Mucosa of rectum (tissue), 2 donors: Measurements from ENCODE around the gene ACSL3.

Experiments used
- H3K27ac ChIP-seq, 2 donors: one replicate each; pipeline ENCODE4 v1.7.0; 2013; ENCODE audit warnings: inconsistent platforms in 2 of 2, low read depth in 2 of 2, low read length in 2 of 2
- H3K27me3 ChIP-seq, 2 donors: one replicate each; pipeline ENCODE4 v1.7.0; 2013; ENCODE audit warnings: low read length in 2 of 2; ENCODE audit not compliant: control insufficient read depth in 2 of 2, insufficient read depth in 2 of 2
- H3K36me3 ChIP-seq, 2 donors: one replicate each; pipeline ENCODE4 v1.7.0; 2013; ENCODE audit warnings: low read length in 2 of 2; ENCODE audit not compliant: control insufficient read depth in 2 of 2, insufficient read depth in 2 of 2
- H3K4me1 ChIP-seq, 2 donors: one replicate each; pipeline ENCODE4 v1.7.0; 2013; ENCODE audit warnings: low read length in 2 of 2, mild to moderate bottlenecking in 1 of 2; ENCODE audit not compliant: control insufficient read depth in 2 of 2, insufficient read depth in 2 of 2
- H3K4me3 ChIP-seq, 2 donors: one replicate each; pipeline ENCODE4 v1.7.0; 2013; ENCODE audit warnings: low read length in 2 of 2
- H3K9ac ChIP-seq, 2 donors: one replicate each; pipeline ENCODE4 v1.7.0; 2013; ENCODE audit warnings: low read length in 2 of 2, low read depth in 1 of 2, mild to moderate bottlenecking in 1 of 2
- H3K9me3 ChIP-seq, 2 donors: one replicate each; pipeline ENCODE4 v1.7.0; 2013; ENCODE audit warnings: low read length in 2 of 2; ENCODE audit not compliant: control insufficient read depth in 2 of 2
- donor health status: healthy.
- donor health status: Normal muscosa, but diverticular disease.

The ACSL3 gene

DNA sequence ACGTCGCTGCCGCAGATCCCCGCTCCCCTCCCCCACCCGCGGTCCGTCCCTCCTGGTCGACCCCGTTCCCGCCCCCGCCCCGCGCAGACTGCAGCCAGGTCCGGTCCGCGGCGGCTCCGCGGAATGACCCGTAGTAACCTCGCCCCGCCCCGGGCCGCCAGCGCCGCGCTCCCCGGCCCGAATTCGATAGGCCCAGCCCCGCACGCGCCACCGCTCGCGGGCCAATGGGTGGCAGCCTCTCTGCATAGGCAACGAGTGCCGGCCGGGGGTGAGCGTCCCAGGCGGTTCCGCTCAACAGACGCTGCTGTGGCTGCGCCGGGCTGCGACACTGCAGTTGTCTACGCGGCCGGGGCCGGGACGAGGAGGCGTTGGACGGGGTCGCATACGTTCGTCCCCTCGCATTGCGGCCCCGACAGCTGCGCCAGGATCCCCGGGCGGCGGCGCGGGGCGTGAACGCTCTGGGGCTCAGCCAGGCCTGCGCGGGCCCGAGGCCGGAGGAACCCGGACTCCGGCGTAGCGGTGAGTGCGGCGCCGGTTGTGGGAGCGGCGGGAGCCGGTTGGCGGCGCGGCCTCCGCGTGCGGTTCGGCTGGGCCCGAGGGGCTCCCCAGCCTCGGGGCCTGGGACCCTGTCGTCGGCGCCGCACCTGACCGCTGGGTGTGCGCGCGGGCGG is at the start of gene ACSL3:
Gene ACSL3 (plus strand): TSS at position 297 of the 671 bp plus-strand sequence. CDS start 47,737 bp downstream, outside the sequence.
- H3K36me3 ChIP-seq, result no peaks in the 10 kb centered on the region
- H3K4me3 ChIP-seq, result peak within 1 kb of the TSS; percentile 85
- peak within 1 kb of the TSS; percentile 88 to 97 for H3K9ac ChIP-seq
- H3K27me3 ChIP-seq, result no peaks in the 10 kb centered on the region
- peaks cover 22 to 23% of the 10 kb centered on the region in 2 donors for H3K4me1 ChIP-seq
- H3K27ac ChIP-seq, result peak within 1 kb of the TSS; percentile 94 to 95
- no peaks in the 10 kb centered on the region for H3K9me3 ChIP-seq

- Histone ChIP-seq H3K9ac (no peak overlapping the region), H3K36me3 (no peaks in the 10 kb centered on the region), H3K9me3 (no peaks in the 10 kb centered on the region), H3K27me3 (no peaks in the 10 kb centered on the region), H3K27ac (no peak overlapping the region), H3K4me1 (no peaks in the 10 kb centered on the region), H3K4me3 (no peak overlapping the region)
Observed at GRCh38 chr2:222811828-222812227, 49.0 kb upstream of the ACSL3 start.

- no peak overlapping the region for H3K4me3 ChIP-seq
- H3K9me3 ChIP-seq, result no peaks in the 10 kb centered on the region
- H3K27ac ChIP-seq, result no peak overlapping the region
- no peaks in the 10 kb centered on the region for H3K36me3 ChIP-seq
- no peaks in the 10 kb centered on the region for H3K27me3 ChIP-seq
- H3K9ac ChIP-seq, result no peak overlapping the region
- no peaks in the 10 kb centered on the region for H3K4me1 ChIP-seq
Observed at GRCh38 chr2:222813177-222813843, 47.5 kb upstream of the ACSL3 start.

- no peaks in the 10 kb centered on the region for H3K36me3 ChIP-seq
- no peak overlapping the region for H3K9ac ChIP-seq
- H3K4me3 ChIP-seq, result no peak overlapping the region
- no peaks in the 10 kb centered on the region for H3K9me3 ChIP-seq
- H3K27me3 ChIP-seq, result no peaks in the 10 kb centered on the region
- H3K4me1 ChIP-seq, result no peaks in the 10 kb centered on the region
- H3K27ac ChIP-seq, result no peak overlapping the region
Observed at GRCh38 chr2:222819722-222820333, 41.0 kb upstream of the ACSL3 start.

- Histone ChIP-seq H3K4me3 (no peak overlapping the region), H3K9me3 (no peaks in the 10 kb centered on the region), H3K4me1 (no peaks in the 10 kb centered on the region), H3K36me3 (no peaks in the 10 kb centered on the region), H3K27me3 (no peaks in the 10 kb centered on the region), H3K9ac (no peak overlapping the region), H3K27ac (no peak overlapping the region)
Observed at GRCh38 chr2:222823183-222823930, 37.5 kb upstream of the ACSL3 start.

- H3K9ac ChIP-seq, result no peak overlapping the region
- no peaks in the 10 kb centered on the region for H3K9me3 ChIP-seq
- no peak overlapping the region for H3K27ac ChIP-seq
Observed at GRCh38 chr2:222825031-222825430, 35.8 kb upstream of the ACSL3 start.

GRCh38 chr2:222827417-222827816 is 33.4 kb upstream of the ACSL3 start:
- no peak overlapping the region for H3K9ac ChIP-seq
- no peaks in the 10 kb centered on the region for H3K4me1 ChIP-seq
- H3K36me3 ChIP-seq, result no peaks in the 10 kb centered on the region
- H3K27me3 ChIP-seq, result no peaks in the 10 kb centered on the region
- no peak overlapping the region for H3K4me3 ChIP-seq
- no peak overlapping the region for H3K27ac ChIP-seq
- no peaks in the 10 kb centered on the region for H3K9me3 ChIP-seq

More at GRCh38 chr2:222825031-222825430, 35.8 kb upstream of the ACSL3 start:
- Histone ChIP-seq H3K36me3 (no peaks in the 10 kb centered on the region), H3K4me1 (no peaks in the 10 kb centered on the region), H3K4me3 (no peak overlapping the region), H3K27me3 (no peaks in the 10 kb centered on the region)

DNA sequence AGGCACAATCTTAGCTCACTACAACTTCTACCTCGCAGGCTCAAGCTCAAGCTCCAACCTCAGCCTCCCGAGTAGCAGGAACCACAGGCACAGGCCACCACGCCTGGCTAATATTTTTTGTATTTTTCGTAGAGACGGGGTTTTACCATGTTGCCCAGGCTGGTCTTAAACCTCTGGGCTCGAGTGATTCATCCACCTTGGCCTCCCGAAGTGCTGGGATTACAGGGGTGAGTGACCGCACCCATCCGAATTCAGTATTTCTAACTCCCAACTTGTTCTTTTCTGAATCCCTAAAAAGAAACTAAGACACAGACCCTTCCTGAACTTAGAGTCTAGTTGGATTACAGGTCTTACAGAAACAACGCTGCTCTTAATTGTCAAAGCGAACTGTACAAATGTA is 32.3 kb upstream of the ACSL3 start:
- Histone ChIP-seq H3K36me3 (no peaks in the 10 kb centered on the region), H3K9ac (no peak overlapping the region), H3K4me1 (no peaks in the 10 kb centered on the region), H3K9me3 (no peaks in the 10 kb centered on the region), H3K4me3 (no peak overlapping the region), H3K27me3 (no peaks in the 10 kb centered on the region), H3K27ac (no peak overlapping the region)

DNA sequence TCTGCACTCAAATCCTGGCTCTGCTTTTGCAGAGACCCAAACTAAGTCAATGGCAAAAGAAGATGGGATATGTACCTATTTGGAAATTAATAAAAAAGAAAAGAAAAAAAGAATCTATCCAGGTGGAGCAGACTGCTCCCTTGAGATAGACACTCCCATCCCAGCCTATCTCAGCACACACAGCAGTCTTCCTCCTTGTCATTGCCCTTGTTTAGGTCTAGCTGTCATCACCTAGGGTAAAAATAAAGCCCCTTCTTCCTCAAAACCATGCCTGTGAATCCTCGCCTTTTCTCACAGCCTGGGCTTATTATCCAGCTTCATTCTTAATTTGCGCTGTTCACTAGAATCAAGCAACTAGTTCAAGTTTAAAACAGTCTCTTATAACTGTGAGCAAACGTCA is 30.7 kb upstream of the ACSL3 start:
- H3K9me3 ChIP-seq, result no peaks in the 10 kb centered on the region
- no peaks in the 10 kb centered on the region for H3K36me3 ChIP-seq
- H3K4me3 ChIP-seq, result no peak overlapping the region
- no peak overlapping the region for H3K27ac ChIP-seq
- H3K4me1 ChIP-seq, result peaks cover 0 to under 1% of the 10 kb centered on the region in 2 donors
- no peaks in the 10 kb centered on the region for H3K27me3 ChIP-seq
- H3K9ac ChIP-seq, result no peak overlapping the region

DNA sequence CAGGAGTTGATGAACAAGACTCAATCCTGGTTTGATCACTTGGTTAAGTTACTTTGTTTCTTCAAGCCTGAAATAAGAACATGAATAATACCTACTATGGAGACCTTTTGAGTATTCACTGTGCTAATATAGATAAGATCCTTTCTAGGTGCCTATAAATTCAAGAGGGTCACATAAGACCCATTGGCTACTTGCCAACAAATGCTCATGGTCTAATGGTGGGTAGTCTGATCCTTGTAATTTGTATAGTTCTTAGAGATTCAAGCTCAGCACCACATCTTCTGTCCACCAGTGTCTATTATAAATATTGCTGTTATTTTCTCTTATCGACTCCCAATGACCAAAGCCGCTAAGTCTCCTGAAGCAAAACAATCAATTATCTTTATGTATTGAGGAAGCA is 27.4 kb upstream of the ACSL3 start:
- no peaks in the 10 kb centered on the region for H3K27me3 ChIP-seq
- H3K36me3 ChIP-seq, result no peaks in the 10 kb centered on the region
- H3K27ac ChIP-seq, result no peak overlapping the region
- no peak overlapping the region for H3K9ac ChIP-seq
- no peaks in the 10 kb centered on the region for H3K9me3 ChIP-seq
- H3K4me3 ChIP-seq, result no peak overlapping the region
- H3K4me1 ChIP-seq, result peaks cover 4 to 7% of the 10 kb centered on the region in 2 donors
